Superior temporal gyrus (tissue), 1 donor: ENCODE results near the gene TRIM58.

Source experiments
- DNase-seq: peaks from one replicate; pipeline ENCODE4 v3.0.0-alpha.2; 2016; ENCODE audit errors: extremely low spot score

TRIM58 gene, protein sequence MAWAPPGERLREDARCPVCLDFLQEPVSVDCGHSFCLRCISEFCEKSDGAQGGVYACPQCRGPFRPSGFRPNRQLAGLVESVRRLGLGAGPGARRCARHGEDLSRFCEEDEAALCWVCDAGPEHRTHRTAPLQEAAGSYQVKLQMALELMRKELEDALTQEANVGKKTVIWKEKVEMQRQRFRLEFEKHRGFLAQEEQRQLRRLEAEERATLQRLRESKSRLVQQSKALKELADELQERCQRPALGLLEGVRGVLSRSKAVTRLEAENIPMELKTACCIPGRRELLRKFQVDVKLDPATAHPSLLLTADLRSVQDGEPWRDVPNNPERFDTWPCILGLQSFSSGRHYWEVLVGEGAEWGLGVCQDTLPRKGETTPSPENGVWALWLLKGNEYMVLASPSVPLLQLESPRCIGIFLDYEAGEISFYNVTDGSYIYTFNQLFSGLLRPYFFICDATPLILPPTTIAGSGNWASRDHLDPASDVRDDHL

DNA sequence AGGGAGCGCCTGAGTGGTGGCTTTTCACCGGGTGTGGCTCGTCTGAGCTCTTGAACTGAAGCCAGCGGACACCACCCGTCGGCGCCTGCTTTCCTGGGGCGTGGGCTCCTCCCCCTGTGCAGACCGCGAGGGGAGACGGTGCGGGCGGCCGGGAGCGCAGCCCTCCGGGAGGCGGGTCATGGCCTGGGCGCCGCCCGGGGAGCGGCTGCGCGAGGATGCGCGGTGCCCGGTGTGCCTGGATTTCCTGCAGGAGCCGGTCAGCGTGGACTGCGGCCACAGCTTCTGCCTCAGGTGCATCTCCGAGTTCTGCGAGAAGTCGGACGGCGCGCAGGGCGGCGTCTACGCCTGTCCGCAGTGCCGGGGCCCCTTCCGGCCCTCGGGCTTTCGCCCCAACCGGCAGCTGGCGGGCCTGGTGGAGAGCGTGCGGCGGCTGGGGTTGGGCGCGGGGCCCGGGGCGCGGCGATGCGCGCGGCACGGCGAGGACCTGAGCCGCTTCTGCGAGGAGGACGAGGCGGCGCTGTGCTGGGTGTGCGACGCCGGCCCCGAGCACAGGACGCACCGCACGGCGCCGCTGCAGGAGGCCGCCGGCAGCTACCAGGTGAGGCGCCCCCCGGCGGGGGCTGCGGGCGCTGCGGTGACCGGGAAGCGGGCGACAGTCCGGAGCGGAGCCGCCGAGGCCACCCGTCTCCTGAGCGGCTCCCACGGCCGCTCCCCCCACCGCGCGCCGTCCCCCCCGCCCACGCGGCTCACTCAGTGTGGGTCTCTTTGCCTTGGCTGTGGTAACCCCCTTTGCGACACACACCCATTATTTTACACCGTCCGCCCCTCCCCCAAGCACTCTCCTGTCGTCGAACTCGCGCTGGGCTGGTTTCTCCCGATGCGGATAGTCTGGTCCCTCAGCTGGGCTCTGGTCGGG, at the start of gene TRIM58:
Gene TRIM58 (plus strand): TSS at position 119 of the 916 bp plus-strand sequence. CDS start 60 bp downstream, at position 179.
- no peak for DNase-seq

DNA sequence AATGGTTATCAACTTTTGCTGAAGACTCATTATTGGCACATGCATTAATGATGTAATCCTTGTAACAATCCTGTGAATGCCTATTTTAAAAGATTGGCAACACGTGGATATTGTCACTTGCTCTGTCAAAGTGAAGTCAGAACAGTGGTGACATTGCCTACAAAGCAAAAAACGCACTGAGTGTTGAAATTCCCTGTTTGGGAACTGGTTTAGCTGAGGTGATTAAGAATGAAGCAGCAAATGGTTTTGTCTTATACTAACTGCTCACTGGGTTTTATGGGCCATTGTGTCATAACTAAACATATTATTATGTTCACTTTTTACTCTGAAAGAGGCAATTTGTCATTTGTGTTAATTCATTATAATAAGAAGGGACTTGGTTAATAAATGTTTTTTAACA, 44.4 kb upstream of the TRIM58 start:
- no peak for DNase-seq

- DNase-seq: no peak
Observed at GRCh38 chr1:247822060-247822459, 34.9 kb upstream of the TRIM58 start.

DNA sequence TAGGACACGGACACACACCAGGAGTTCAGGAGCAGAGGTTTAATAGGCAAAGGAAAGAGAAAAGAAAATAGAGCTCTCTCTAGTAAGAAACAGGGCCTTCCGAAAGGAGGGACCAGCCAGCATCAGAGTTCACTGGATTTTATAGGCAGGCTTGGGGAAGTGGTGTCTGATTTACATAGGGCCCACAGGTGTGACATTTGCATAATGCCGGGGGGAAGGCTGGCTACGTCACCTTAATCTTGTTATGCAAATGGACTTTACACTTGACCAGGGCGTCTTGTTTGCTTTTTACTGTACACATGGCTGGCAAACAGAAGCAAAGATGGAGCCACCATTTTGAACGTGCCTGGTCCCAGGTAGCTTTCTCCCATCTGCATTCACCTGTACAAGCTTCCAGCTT, 33.0 kb upstream of the TRIM58 start, which contains the start of gene OR14A16:
Gene OR14A16 (minus strand): TSS at position 97 of the 400 bp plus-strand sequence. CDS start 8,390 bp downstream, outside the sequence.
- no peak for DNase-seq

GRCh38 chr1:247825362-247825761, 31.6 kb upstream of the TRIM58 start:
- no peak for DNase-seq

DNA sequence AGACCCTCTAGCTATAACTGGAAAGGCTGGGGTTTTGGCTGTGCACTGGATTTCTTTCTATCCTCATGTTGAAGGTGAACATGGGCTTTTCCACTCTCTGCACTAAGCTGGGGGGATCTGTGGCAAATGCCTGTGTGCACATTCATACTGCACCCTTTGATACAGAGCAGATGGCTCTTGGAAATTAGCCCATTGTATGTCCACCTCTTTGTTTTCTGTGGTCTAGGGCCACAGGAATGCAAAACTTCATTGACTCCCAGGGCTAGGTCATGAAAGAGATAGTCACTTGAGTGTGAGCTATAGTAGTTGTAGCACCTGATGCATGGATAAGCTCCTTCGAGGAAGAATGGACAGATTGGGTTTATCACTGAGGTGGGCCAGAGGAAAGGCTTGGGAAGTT, 27.3 kb upstream of the TRIM58 start:
- DNase-seq: no peak

DNA sequence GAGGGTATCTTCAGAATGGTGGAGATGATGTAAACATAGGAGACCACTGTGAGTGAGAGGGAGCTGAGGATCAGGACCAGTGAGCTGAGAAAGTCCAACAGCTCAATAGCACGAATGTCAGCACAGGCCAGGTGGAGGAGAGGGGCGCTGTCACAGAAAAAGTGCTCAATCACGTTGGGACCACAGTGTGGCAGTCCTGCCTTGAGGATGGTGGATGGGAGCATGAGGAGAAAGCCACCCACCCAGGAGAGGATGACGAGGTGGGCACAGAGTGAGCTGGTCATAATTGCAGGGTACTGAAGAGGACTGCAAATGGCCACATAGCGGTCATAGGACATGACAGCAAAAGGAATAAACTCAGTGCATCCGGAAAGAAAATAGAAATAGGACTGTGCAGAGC, 23.4 kb upstream of the TRIM58 start:
- DNase-seq: no peak

GRCh38 chr1:247840818-247841217, 16.2 kb upstream of the TRIM58 start:
- no peak for DNase-seq

DNA sequence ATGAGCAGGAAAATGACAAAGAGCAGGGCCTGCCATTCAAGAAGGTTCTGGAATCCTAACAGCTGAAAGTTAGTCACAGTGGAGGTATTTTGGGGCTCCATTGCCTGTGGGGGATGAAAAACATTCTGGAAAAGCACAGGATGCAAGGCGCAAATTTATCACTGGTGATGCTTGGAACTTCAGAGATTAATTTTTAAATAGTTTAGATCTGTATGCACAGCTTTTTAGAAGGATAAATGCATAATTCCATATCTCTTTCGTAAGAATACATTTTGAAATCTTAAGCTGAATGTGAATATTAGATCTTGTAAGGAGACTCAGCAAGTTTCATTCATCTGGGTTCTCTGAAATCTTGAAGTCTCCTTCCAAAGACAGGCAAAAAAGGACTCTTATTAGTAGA, 15.2 kb upstream of the TRIM58 start, which contains the start of gene OR11L1:
Gene OR11L1 (minus strand): TSS at position 101 of the 400 bp plus-strand sequence. CDS start 0 bp downstream, at position 101.
- no peak for DNase-seq

DNA sequence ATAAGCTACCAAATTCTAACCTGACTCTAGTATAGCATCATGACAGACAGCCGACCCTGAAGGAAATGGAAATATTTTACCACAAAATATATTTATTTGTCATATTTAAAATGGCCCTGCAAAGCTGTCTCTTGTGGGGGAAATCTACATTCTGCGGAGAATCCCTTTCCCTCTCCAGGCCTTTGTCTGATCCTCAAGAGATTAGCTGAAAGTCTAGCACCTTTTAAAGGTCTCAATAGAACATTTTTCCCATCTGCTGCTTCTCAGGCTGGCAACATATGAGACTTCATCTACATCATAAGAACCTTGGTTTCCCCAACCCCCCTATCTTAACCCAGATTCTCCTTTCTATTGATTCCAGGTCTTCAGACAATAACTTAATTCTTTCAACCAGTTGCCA, 13.6 kb upstream of the TRIM58 start:
- DNase-seq: no peak

DNA sequence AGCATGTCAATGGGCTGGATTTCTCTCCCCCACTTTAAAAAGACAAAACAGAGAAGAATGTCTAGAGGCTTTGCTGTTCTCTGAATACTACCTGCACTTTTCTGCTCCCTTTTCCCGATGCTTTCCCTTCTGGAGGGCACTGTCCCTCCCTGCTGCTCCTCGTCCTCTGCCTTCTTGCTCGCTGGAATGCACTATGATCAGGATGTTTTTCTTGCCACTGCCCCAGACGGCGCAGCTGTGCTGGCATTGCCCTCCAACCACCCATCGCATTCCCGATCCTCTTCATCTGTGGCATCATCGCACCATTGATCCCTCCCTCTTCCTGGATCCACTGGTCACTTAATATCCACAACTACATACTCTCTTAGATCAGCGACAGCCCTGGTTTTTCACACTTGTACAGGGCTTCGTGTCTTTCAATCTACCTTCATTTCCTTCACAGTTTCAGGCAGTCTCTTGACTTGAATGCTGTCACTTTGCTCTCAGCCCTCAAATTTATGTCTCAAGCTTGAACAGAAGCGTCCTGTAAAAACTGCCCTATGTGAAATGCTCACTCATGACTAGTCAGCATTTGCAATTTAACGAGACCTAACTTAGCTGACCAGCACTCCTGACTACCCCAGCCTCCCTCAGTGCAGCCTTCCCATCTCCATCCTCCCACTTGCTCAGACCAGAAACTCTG, 11.8 kb upstream of the TRIM58 start:
- DNase-seq: no peak

- no peak for DNase-seq
Observed at GRCh38 chr1:247845693-247846017, 11.3 kb upstream of the TRIM58 start.

- DNase-seq: no peak
Observed at GRCh38 chr1:247848346-247848745, 8.6 kb upstream of the TRIM58 start.

DNA sequence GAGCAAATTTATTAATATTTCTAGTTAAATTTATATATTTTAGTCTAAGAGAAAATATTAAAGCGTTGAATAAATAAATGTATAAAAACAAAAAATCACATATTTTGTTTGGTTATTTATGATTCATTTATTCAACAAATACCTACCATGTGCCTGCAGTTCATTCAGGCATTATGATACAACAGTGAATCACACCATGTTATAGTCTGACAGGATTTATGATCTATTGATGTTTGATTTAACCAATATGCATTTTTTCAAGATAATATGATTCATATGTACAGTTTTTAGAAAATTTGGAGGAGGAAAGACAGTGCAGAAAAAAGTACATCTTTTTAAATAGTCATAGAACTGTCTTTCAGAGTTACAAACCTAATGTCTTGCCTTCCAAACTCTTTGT, 7.4 kb upstream of the TRIM58 start:
- DNase-seq: no peak

- no peak for DNase-seq
Observed at GRCh38 chr1:247854899-247855545, 2.0 kb upstream of the TRIM58 start.

- no peak for DNase-seq
Observed at GRCh38 chr1:247855911-247856310, 1.1 kb upstream of the TRIM58 start.

DNA sequence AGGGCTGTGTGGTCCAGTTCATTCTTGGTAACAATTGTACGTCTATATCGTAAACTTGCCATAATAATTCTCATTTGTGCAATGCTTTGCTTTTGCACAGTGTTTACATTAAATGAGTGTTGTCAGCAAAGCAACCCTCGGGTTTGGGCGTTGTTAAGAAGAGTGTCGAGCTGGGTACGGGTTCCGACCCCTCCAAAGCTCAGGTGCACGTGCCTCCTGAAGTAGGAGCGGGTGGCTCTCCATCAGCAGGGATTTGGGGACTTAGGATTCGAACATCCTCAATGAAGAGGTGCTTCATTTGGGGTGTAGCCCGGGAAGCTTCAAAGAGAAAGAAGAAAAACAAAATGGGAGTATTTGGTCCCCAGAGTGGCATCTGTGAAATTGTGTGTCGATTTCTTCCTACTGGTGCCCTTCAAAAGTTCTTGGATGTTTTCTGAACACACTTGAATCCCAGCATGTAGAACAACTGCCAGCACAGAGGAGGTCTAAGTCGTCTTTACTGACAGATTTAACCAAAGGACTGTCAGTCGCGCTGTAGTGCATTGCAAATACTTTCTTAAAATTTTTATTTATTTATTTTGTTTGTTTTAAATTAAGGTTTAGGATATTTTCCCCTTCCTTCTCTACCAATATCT, 1.1 kb downstream of the TRIM58 start:
- no peak for DNase-seq

GRCh38 chr1:247862756-247863155, 5.8 kb downstream of the TRIM58 start:
- DNase-seq: no peak

DNA sequence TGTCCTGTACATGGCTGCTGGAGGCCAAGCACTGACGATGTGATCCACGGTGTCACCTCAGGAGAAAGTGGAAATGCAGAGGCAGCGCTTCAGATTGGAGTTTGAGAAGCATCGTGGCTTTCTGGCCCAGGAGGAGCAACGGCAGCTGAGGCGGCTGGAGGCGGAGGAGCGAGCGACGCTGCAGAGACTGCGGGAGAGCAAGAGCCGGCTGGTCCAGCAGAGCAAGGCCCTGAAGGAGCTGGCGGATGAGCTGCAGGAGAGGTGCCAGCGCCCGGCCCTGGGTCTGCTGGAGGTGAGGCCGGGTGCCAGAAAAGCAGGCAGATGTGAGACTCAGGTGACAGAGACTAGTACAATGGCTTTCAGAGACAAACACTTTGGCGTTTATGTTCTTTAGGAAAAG, 7.7 kb downstream of the TRIM58 start:
- no peak for DNase-seq

GRCh38 chr1:247865416-247865815, 8.4 kb downstream of the TRIM58 start:
- no peak for DNase-seq

DNA sequence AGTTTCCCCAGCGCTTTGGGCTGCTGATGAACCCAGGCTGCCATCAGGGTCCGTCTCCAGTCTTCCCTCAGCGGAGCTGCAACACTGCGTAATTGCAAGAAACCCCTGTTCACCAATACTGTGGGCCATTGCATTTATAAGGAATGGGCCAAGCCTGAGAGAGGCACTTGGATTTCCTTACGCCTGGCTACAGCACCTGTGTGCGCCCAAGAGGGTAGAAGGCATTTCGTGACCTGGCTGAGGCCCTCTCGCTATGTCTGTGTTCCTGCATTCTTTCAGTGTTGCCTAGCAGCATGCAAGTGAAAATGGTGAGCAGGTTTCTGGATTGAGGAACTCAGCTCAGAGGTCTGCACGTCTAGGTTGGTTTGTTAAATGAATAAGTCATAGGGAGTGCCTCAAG, 26.4 kb downstream of the TRIM58 start:
- DNase-seq: no peak
